GM12873 (cell line): ENCODE data around the gene ZNF81.

Source experiments
- TF ChIP-seq, protein P1 (sequence below): IDR thresholded peaks from 2 replicates; pipeline ENCODE4 v1.5.1; 2012; ENCODE audit warnings: low read depth, mild to moderate bottlenecking, moderate library complexity, low read length, control low read depth; ENCODE audit not compliant: insufficient read depth; ENCODE audit errors: missing control alignments

ZNF81 gene

DNA sequence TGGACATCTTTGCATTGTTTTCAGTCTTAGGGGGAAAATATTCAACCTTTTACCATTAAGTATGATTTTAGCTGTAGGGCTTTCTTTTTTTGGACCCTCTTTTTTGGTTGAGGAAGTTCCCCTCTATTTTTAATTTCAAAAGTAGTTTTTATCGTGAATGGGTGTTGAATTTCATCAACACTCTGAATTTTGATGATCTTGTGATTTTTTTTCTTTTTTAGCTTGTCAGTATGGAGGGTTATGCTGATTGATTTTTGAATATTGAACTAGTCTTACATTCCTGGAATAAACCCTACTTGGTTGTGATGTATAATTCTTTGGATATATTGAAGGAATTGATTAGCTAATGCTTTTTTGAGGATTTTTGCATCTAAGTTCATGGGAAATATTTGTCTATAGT, 1.7 kb downstream of the ZNF81 start:
- TF ChIP-seq, protein P1, sequence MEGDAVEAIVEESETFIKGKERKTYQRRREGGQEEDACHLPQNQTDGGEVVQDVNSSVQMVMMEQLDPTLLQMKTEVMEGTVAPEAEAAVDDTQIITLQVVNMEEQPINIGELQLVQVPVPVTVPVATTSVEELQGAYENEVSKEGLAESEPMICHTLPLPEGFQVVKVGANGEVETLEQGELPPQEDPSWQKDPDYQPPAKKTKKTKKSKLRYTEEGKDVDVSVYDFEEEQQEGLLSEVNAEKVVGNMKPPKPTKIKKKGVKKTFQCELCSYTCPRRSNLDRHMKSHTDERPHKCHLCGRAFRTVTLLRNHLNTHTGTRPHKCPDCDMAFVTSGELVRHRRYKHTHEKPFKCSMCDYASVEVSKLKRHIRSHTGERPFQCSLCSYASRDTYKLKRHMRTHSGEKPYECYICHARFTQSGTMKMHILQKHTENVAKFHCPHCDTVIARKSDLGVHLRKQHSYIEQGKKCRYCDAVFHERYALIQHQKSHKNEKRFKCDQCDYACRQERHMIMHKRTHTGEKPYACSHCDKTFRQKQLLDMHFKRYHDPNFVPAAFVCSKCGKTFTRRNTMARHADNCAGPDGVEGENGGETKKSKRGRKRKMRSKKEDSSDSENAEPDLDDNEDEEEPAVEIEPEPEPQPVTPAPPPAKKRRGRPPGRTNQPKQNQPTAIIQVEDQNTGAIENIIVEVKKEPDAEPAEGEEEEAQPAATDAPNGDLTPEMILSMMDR = no peak

DNA sequence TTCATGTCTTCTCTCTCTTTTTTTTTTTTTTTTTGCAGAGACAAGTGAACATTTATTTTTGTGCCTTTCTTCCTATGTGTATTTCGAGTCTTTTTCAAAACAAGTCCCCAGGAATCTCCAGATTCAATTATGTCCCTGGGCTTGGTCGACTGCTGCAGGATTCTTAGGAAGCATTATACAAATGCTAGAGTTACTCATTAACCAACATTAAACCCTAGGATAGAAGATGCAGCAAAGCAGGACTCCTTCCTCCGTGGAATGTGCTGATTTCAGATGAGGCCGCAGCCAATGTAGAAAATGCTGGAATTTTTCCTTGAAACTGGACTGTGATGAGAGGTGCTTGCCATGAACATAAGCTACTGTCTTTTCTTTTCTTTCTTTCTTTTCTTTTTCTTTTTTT, 3.4 kb downstream of the ZNF81 start:
- TF ChIP-seq, protein P1 = no peak

DNA sequence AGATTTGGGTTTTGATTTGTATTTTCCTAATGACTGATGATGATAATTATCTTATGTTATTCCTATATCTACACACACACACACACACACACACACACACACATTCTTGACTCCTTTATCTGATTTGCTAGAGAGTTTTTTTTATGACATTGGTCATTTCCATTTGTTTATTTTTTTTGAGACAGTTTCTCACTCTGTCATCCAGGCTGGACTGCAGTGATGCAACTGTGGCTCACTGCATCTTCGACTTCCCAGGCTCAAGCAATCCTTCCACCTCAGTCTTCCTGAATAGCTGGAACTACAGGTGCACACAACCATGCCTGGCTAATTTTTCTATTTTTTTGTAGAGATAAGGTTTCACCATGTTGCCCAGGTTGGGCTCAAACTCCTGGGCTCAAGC, 6.7 kb downstream of the ZNF81 start:
- TF ChIP-seq, protein P1 = no peak

DNA sequence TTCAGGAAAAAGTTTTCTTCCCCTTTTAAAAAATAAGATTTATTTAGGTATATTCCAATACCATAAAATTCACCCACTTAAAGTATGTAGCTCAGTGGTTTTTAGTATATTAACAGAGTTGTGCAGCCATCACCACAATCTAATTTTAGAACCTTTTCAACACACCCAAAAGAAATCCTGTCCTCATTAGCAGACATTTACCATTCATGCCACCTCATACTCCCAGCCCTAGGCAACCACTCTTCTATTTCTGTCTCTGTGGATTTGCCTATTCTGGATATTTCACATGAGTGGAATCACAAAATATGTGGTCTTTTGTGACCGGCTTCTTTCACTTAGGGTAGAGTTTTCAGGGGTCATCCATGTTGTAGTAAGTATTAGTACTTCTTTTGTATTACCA, 7.4 kb downstream of the ZNF81 start:
- TF ChIP-seq, protein P1 = no peak

DNA sequence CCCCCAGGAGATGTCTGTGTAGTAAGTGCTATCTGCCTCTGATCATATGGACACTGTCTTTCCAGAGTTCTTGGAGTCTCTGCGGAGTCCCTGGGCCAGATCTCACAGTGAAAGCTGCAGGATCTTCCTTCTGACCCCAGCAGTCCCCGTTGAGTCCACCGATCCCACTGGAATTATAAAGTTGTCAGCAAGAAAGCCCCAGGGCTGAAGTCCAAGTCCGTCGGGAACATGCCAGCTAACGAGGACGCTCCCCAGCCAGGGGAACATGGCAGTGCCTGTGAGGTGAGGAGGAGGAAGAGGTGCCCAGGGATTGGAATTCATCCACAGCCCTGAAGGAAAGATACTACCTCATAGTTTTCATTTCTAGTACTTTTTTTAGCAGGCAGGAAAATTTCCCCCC, 9.3 kb downstream of the ZNF81 start:
- TF ChIP-seq, protein P1 = no peak

DNA sequence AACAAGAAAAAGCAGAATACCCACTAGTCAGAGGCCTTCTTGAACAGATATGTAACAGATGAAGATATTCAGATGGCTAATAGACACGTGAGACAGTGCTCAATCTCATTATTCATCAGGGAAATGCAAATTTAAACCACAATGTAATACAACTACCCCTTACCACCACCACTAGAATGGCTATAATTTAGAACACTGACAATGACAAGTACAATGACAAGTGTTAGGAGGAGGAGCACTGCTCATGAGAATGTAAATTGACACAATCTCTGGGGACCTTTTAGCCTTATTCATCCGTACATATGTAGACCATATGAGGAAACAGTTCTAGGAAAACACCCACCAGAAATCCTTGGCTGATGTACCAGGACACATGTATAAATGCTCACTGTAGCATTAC, 13.1 kb downstream of the ZNF81 start:
- TF ChIP-seq, protein P1 = no peak

DNA sequence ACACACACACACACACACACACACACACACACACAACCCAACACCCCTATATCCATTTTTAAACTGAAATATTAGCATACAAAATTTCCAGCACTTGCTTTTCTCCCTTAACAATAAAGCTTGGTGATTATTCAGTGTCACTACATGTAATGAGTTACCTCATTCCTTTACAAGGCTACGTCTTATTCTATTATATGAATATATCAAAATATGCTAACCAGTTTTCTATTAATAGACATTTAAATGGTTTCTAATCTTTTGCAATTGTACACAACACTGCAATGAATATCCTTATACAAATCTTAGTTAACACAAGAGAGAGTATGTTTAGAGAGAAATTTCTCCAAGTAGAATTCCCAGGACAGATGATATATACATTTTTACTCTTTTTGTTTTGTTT, 14.2 kb downstream of the ZNF81 start:
- TF ChIP-seq, protein P1 = no peak
